ENCODE results near the gene EIPR1.

EIPR1 gene

DNA sequence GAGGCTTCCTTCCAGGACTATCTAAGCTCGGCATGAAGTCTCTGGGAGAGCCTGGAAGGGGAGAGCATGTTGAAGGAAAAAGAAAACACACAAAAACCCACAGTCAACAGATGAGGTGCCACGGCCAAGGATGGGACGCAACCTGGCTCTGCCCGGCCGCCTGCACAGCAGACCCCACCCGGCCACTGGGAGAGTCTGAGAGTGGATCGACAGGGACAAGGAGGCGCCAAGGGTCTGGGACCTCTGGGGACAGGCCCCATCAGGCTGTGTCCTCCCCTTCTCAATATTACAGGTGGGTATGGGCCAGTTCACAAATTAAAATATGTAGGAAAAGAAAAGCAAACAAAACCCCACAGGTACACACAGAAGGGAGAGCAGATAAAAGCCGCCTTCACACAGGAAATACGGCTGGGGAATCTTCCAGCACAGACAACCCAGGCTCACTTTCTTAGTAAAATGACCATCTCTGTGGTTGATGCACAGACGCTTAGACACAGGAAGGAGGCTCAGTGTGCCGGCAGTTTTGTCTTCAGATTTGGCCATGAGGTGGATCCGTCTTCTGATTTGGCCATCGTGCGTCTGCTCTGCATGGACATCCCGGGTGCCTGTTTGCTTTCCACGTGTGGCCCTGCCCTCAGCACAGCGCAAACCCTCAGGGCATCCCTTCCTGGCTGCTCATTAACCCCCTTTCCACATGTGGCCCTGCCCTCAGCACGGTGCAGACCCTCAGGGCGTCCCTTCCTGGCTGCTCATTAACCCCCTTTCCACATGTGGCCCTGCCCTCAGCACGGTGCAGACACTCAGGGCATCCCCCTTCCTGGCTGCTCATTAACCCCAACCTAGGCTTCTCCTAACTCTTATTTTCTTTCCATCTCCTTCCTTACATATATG is 138.4 kb downstream of the EIPR1 start:
- DNase-seq = no peak

DNA sequence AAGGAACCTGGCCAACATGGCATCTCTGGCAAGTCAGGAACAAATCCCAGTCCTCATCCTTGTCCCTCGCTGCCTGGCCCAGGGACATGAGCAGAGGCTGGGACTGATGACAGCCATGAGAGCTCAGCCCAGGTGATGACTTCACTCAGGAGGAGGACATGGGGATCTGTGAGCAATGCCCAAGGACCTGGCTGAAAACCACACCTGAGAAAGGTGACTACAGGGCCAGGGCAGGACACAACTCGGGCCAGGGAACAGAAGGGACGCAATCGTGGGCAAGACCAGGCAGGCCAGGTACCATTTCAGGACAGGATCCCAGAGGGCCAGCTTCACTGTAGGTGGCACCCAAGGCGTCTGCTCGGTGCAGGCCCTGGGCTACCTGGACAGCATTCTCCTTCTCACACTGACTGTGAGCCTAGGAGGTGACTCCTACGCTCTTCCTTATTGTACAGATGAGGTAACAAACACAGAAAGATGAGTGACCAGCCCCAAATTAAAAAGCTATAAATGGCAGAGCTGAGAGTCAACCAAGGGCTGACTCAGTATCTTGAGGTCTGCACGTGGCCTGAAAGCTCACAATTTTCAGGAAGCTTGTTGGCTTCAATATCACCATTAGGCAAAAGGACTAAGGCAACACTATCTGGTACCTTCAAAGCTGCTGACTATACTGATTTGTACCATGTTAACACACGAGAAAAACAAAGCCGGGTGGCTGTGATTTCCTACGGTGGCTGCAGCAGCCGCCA is 141.1 kb downstream of the EIPR1 start:
- no peak for DNase-seq

DNA sequence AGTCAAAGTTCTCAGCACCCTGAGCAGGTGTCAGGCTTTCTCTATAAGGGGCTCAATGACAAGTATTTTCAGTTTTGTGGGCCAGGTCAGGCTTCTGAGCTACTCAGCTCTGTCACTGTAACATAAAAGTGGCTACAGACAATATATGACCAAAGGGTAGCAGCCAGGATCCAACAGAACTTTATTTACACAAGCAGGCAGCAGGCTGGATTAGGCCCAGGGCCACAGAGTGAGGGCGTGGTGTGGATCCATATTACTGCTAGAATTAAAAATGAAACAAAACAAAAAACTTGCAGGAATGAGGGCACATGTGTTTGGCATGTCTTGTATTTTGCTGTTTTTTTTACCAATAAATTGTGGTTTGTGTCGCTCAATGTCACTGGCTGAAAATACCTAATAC is 143.7 kb downstream of the EIPR1 start:
- no peak for DNase-seq

DNA sequence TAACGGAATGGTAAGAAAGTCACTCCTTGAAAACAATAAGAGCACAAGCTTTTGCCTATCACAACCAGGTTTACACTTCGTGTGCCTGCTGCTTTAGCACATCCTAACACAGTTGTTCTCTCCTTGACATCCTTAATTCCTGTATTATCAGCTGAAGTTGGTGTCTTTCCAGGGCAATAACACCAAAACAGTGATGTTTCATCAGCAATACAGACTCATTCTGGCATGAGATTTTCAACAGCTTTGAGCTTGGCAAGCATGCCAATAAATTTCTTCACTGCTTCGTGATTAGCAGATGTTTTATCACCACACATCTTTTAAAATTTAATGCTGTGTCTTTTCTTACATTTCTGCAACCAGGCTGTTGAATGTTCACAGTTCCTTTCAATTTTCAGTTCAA is 148.4 kb downstream of the EIPR1 start:
- no peak for DNase-seq

DNA sequence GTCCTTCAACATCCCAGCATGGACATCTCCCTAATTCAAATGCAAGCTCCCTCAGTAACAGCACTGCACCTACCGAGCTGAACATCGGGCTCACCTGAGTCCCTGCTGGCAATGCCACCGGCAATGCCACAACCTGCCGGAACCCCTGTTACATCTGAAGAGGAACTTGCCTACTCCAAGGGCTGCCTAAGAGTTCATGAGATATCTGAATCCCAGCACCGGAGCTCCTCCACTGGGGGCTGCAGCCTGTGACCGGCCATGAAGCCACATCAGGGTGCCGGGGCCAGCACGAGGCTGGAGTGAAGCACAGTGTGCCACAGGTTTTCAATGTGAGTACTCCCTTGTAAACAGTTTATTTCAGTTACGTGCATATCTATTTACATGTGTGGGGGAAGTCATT is 152.9 kb downstream of the EIPR1 start:
- DNase-seq = no peak

DNA sequence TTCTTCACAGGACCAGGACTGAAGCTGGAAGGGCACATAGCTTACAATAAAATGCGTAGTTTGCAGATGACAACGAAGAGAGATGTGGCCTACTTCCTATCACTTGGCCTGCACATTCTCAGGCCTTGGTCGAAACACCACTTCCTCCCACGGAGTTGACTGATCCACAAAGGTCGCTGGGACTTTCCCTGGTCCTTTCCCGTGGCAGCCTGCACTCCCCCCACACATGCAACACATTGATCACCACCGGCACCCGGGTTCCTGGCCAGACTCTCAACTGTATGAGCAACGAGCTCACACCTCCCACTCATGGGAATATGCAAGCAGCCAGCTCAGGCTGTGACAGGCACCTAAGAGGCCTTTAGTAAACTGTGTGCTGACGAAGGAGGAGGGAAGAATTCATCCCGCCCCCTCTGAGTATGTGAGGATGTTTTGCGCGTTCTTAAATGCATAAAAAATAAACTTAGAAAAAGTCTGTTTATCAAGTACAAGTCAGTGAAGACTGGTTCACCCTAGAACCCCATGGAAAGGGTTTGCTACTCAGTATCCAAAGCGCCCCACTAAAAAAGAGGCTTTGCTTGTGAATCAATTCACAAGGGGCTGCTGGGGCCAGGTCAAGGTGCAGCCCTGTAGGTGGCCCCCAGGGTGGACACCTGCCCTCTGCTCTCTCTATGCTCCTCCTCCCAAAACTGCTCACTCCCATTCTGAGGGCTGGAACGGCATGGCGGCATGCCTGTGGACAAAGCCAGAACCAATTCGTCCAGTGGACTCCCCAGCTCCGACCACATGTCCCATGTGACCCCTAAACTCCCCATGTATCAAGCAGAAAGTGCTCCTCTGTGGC is 154.3 kb downstream of the EIPR1 start:
- DNase-seq = peak; percentile 76 to 84

DNA sequence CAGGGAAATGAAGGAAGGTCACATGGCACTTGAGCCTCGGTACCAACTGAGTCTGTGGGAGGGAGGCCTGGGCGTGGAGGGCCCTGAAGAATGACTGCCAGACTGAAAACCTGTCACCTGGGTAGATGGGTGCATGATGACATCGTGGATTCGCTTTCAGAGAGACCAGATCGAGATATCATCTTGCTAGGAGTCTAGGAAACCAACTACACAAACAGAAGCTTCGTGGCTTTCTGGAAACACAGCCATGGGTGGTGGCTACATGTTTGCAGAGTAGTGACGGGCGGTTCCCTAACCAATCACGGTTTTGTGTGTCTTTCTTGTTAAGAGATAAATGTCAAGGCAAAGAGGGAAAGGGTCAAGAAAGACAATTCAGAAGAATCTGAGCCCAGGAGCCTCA is 155.0 kb downstream of the EIPR1 start:
- DNase-seq = peak; percentile 47 to 48

DNA sequence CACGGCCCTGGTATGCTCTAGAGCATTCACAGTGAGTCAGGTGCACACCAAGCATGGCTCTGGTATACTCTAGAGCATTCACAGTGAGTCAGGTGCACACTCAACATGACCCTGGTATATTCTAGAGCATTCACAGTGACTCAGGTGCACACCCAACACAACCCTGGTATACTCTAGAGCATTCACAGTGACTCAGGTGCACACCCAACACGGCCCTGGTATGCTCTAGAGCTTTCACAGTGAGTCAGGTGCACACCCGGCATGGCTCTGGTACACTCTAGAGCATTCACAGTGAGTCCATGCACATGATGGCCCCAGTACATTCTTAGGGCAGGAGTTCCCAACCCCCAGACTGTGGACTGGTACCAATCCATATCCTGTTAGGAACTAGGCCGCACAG is 158.1 kb downstream of the EIPR1 start:
- DNase-seq = no peak

DNA sequence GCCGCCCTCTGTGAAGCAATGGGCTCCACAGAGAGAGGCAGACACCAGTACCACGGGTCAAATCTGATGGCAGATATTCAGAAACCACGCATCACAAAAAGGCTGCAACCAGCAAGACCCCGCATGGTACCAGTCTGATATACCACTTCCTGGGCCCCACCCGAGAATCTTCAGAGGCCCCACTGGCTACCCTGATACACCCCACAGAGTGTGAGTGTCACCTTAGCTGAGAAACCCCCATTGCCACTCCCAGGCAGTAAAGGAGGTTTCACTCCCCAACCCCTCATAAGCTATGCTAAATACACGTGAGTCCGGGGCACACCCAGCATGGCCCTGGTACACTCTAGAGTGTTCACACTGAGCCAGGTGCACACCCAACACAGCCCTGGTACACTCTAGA is 160.0 kb downstream of the EIPR1 start:
- no peak for DNase-seq

DNA sequence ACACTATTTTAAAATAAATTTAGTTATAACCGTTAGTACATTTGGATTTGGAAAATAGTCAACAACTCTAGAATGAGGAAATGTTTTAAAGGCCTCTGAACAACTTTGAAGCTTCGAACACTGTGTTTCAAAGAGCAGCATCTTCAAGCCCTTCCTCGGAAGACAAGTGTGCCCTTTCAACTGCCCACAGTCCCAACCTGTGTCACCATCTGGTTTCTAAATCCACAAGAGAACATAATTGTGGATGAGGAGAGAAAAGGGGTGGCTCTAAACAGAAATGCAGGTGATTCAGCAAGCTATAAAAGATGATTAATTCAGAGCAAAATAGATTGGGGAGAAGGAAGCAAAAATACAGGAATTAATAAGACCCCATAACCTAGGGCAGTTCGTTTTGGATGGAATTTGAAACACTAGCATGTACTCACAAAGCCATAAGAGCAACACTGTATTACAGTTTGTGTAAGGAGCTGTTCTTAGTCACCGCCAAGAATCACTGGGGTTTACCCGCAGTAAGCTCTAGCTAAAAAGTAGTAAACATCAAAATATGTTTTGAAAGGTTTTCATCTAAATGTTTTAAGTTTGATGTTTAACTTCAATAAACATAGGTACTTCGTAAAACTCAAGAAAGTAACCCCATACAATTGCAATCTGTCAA is 160.7 kb downstream of the EIPR1 start:
- DNase-seq = no peak

DNA sequence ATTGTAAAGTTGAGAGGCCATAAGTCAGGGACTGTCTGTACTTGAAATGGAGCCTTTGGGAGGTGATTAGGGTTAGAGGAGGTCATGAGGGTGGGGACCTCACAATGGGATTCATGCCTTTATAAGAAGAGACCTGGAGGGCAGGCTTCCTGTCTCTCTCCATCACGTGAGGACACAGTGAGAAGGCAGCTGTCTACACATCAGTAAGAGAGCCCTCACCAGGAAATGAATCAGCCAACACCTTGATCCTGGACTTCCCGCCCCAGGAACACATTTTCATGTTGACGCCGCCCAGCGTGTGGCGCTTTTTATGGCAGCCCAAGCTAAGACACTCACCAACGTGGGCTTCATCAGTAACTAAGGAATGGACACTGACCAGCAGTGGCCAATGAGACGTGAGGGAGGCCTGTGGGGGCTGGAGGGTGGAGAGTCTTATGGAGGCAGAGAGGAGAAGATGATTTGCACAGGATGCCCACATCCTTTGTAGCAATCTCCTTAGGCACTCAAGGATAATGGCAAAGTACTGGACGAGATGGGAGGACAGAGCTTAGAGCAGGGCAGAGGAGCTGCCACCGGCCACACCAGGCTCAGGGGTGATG is 162.7 kb downstream of the EIPR1 start:
- DNase-seq = no peak

DNA sequence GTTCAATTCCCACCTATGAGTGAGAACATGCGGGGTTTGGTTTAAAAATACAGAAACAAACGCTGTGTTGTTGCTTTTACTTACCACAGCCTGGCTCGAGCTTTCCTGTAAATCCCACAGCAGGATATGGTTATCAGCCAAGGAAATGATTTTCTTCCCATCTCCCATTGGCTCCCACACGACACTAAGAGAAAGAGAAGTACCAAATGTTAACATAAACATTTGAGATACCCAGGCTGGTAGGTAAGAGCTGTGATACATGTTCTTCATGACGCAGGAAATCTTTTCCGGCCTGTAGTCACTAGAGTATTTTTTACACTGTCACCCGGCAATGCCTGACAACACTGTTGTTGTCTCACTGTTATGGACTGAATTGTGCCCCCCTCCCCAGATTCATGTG is 163.6 kb downstream of the EIPR1 start:
- no peak for DNase-seq

DNA sequence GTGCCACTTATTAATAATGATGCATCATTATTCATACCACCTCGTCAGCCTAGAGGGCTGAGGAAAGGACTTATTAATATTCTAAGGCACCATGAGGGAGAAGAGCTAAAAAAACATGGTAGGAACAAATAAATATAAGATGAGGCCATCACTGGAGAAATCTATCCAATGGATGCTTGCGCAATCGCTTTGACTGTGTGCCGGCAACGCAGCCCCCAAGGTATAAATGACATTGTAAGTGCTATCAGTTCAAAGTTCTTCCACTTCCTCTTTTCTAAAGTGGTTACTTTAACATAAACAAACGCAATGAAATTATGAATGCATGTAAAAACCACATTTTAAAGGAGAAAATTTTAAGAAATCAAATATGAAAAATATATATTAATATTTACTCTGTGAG is 164.6 kb downstream of the EIPR1 start:
- no peak for DNase-seq

DNA sequence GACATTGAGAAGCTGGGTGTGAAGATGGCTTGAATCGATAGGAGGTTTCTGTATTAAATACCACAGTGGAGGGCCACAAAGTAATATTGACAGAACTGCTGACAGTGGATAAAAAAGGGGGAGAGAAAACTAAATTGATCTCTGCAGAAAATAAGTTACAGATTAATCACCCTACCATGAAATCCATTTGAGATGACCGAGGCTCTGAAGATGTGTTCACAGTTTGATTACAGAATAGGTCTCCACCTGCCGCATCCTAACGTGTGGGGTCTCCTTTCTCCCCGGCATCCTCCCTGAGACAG is 165.6 kb downstream of the EIPR1 start:
- no peak for DNase-seq

DNA sequence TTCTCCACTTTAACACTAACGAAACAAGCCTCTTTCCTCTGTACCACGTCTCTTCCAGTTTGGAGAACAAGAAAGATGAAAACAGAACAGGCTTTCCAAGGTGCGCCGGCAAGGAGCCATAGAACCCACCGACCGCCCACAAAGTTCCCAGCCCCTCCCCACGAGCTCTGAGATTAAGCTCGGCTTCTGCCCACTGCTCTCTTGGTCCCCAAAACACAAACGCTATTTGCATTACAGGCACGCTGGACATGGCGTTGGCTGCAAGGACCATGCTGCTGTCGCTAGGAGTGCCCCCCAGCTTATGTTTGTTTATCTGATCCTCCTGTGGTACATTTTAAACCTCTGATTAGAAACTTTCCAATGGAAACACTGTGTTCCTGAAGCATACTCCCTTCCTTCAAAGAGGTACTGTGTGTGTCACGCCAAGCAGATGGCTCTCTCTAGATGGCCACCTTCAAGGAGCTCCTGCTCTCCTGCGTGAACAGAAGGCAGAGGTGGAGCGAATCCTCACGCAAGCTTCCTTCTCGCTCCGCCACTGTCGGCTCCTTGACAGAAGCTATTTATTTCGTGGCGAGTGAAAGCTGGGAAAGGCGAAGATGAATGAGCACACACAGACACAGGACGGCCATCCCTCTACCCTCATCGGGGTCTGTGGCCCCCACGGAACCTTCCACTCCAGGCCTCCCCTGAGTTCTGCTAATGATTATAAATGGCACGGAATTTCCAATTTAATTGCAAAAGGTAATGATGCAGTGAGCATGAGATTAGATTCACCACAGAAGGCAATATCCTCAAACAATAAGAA is 166.2 kb downstream of the EIPR1 start:
- no peak for DNase-seq

DNA sequence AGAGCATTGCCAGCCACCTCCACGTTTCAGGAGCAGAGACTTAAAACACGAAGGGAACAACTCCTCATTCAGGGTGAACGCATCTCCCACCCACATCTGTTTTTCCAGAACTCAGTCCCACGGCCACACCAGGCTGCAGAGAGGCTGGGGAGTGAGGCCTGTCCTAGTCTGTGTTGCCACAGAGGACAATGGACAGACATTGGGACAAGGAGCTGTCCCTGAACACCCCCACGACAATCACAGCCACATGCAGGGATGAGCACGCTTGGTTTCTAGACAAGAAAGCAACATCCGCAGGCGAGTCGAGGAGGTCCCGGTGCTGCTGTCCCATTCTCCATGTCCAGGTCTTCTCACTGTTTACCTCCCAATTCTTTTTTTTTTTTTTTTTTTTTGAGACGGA is 167.4 kb downstream of the EIPR1 start:
- DNase-seq = no peak

DNA sequence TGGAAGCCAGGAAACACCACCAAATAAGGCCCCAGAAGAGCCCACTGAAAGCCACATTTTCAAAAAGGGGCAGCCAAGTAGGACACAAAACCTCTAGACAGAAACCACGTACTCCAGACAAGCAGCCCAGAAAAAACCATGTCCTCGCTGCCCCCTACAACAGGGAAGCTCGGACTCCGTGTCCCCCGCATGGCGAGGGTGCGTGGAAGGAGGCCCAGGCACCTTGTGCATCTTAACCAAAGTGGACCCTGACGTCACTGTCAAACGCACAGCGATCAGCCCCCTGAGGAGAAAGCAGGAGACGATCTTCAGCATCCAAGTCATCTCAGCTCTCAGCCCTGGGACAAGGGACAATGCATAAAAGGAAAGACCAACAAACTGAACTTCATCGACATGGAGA is 168.4 kb downstream of the EIPR1 start:
- no peak for DNase-seq

DNA sequence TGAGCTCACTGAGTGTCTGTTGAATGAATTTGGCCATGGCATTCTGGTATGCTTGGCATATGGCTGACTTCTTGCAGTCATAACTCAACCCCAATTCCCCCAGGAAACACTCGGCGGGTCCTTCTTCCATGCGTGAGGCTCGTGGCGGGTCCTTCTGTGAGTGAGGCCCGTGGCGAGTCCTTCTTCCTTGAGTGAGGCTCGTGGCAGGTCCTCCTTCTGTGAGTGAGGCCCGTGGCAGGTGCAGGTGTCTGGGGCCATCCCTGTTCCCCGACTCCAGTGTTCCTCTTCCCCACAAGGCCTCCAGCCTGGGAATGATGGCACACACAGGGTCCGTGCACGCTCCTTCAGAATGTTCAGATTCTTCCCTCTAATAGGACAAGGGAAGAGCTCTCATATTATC is 169.0 kb downstream of the EIPR1 start:
- no peak for DNase-seq

DNA sequence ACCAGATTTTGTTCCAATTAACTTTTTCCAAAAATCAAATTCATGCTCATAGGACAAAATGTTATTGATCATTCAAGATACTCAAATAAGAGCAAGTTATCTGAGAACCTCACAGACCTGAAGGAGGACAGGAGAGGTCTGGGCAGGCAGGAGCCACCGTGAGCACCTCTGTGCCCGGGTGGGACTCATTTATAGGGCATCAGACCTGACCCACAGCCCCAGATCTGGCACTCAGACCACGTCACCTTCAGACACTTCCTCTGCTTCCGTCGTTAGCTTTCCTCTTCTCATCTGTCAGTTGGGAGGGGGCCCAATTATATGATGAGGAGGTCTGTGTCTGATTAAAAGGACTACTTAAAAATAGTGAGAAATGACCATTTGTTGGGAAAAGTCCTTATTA is 169.4 kb downstream of the EIPR1 start:
- no peak for DNase-seq

DNA sequence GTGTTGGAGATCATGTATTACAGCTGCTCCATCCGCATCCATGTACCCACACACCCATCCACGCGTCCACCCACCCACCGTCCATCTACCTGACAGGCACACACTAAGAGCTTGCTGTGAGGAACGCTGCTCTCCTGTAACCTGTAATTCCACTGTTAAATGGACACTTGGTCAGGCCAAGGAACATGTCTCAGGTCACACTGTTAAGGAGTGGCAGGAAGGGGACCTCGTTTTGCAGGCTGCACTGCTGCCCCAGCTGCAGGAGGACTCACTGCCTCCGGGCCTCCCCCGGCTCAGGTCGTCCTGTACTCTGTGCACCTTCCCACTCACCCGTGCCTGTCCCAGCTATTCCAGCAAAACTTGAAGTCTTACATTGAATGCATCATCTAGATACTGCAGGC is 170.5 kb downstream of the EIPR1 start:
- DNase-seq = no peak

DNA sequence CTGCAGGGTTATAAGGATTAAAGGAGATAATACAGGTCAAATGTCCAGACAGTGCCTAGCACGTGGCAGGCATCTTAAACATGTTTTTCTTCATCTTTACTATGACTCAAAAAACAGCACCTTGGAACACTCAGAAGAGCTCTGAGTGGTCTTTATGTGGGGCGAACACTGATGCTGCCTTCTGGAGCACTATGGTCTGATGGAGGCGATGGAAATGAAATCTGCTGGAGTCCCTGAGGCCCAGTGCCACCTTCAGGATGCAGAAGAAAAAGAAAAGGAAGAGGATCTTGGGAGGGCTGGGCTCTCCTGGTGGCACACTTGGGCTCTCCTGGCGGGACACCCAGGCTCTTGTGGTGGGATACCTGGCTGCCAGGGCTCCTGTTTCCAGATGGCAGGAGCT is 171.8 kb downstream of the EIPR1 start:
- no peak for DNase-seq
